ENCODE measurements around the gene NEDD9.

DNA sequence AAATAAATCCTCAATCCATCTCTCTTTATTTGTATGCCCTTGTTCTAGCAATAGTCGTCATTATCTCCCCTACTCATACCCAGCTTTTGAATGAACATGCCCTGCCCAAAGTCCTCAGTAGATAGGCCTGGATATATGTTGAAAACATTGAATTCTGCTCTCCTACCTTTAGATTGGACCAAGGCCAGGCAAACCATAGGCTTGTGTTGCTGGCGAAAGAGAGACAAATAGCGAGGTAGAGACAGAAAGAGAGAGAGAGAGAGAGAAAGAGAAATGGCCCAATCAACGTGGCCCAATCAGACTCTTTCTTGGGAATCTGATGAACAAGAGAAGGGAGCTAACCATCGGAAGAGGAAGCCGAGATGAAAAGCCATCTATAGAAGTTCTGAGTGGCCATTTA lies 45.2 kb downstream of the NEDD9 start:
- TF ChIP-seq POLR2AphosphoS5 (IDR thresholded peaks at IDR 0.05; ENCODE audit: low read depth, low read length): no peak
- TF ChIP-seq, protein P1, sequence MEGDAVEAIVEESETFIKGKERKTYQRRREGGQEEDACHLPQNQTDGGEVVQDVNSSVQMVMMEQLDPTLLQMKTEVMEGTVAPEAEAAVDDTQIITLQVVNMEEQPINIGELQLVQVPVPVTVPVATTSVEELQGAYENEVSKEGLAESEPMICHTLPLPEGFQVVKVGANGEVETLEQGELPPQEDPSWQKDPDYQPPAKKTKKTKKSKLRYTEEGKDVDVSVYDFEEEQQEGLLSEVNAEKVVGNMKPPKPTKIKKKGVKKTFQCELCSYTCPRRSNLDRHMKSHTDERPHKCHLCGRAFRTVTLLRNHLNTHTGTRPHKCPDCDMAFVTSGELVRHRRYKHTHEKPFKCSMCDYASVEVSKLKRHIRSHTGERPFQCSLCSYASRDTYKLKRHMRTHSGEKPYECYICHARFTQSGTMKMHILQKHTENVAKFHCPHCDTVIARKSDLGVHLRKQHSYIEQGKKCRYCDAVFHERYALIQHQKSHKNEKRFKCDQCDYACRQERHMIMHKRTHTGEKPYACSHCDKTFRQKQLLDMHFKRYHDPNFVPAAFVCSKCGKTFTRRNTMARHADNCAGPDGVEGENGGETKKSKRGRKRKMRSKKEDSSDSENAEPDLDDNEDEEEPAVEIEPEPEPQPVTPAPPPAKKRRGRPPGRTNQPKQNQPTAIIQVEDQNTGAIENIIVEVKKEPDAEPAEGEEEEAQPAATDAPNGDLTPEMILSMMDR (IDR thresholded peaks at IDR 0.05 in 2 of 3, conservative IDR thresholded peaks at IDR 0.05 in 1 of 3; ENCODE audit: borderline replicate concordance in 1 of 3, insufficient read depth in 1 of 3, low read depth in 2 of 3, low read length in 2 of 3): no peak
- TF ChIP-seq EZH2 (IDR thresholded peaks at IDR 0.05): no peak
- no peak for TF ChIP-seq CBX3 (IDR thresholded peaks at IDR 0.05; ENCODE audit: low read depth)
- TF ChIP-seq POLR2A (IDR thresholded peaks at IDR 0.05; ENCODE audit: borderline replicate concordance, extremely low read depth, insufficient read depth, insufficient read length): no peak
- TF ChIP-seq EZH2phosphoT487 (IDR thresholded peaks at IDR 0.05; ENCODE audit: borderline replicate concordance): no peak
- TF ChIP-seq, protein P2, sequence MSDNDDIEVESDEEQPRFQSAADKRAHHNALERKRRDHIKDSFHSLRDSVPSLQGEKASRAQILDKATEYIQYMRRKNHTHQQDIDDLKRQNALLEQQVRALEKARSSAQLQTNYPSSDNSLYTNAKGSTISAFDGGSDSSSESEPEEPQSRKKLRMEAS (IDR thresholded peaks at IDR 0.05): no peak
- TF ChIP-seq SIN3A (IDR thresholded peaks at IDR 0.05; ENCODE audit: low read depth): no peak
- no peak for TF ChIP-seq SRF (IDR thresholded peaks at IDR 0.05; ENCODE audit: low read depth)
- TF ChIP-seq, protein P3, sequence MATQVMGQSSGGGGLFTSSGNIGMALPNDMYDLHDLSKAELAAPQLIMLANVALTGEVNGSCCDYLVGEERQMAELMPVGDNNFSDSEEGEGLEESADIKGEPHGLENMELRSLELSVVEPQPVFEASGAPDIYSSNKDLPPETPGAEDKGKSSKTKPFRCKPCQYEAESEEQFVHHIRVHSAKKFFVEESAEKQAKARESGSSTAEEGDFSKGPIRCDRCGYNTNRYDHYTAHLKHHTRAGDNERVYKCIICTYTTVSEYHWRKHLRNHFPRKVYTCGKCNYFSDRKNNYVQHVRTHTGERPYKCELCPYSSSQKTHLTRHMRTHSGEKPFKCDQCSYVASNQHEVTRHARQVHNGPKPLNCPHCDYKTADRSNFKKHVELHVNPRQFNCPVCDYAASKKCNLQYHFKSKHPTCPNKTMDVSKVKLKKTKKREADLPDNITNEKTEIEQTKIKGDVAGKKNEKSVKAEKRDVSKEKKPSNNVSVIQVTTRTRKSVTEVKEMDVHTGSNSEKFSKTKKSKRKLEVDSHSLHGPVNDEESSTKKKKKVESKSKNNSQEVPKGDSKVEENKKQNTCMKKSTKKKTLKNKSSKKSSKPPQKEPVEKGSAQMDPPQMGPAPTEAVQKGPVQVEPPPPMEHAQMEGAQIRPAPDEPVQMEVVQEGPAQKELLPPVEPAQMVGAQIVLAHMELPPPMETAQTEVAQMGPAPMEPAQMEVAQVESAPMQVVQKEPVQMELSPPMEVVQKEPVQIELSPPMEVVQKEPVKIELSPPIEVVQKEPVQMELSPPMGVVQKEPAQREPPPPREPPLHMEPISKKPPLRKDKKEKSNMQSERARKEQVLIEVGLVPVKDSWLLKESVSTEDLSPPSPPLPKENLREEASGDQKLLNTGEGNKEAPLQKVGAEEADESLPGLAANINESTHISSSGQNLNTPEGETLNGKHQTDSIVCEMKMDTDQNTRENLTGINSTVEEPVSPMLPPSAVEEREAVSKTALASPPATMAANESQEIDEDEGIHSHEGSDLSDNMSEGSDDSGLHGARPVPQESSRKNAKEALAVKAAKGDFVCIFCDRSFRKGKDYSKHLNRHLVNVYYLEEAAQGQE (IDR thresholded peaks at IDR 0.05; ENCODE audit: low read depth): no peak
- no peak for TF ChIP-seq RAD21 (IDR thresholded peaks at IDR 0.05; ENCODE audit: low read depth)
- TF ChIP-seq SP1 (IDR thresholded peaks at IDR 0.05; ENCODE audit: low read depth): no peak
- no peak for TF ChIP-seq JUND (IDR thresholded peaks at IDR 0.05)

Data from HCT116 (cell line).